ENCODE results near the gene CARD9.

Gene CARD9

DNA sequence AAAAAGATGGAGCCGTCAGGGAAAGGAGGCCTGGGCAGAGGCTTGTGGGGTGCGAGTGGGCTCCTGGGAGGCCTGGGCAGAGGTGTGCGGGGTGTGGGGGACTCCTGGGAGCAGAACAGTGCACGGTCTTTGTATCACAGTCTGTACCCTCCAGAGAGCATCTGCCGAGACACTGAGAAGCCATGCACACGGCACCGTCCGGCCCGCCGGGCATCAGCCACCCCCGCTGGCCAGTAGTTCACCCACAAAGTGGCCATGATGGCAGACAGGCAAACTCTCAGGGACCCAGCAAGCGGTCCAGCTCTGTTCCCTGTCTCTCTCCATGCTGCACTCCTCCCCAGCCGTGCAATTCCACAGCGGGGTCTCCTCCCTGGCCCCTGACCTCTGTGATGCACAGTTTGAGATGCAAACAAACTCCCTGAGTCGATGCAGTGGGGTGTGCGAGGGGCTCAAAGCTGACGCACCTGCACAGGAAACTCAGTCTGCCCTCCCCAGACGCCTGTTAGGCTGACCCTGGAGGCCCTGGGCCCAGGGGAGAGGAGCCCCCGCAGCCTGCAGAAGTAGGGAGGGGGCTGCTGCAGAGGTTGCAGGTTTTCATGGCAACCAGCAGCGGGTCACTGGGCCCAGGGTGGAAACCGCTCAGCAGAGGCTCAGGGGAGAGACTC is 55.2 kb downstream of the CARD9 start:
- no peak for DNase-seq

DNA sequence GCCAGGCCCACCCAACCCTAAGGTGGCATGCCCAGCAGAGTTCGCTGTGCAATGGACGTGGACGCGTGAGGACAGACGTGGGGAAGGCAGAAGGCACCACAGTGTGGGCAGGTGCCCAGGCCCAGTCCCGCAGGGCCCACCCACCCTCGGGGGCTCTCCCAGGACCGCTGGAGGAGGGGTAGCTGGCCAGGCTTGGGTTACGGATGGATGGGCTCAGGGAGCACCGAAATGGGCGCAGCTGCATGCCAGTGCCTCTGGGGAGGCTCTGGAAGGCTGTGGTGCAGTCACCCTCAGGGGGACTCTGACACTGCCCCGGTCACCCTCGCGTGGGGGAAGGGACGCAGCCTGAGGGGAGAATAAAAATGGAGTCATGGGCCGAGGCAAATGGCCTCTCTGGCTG is 55.8 kb downstream of the CARD9 start:
- no peak for DNase-seq

DNA sequence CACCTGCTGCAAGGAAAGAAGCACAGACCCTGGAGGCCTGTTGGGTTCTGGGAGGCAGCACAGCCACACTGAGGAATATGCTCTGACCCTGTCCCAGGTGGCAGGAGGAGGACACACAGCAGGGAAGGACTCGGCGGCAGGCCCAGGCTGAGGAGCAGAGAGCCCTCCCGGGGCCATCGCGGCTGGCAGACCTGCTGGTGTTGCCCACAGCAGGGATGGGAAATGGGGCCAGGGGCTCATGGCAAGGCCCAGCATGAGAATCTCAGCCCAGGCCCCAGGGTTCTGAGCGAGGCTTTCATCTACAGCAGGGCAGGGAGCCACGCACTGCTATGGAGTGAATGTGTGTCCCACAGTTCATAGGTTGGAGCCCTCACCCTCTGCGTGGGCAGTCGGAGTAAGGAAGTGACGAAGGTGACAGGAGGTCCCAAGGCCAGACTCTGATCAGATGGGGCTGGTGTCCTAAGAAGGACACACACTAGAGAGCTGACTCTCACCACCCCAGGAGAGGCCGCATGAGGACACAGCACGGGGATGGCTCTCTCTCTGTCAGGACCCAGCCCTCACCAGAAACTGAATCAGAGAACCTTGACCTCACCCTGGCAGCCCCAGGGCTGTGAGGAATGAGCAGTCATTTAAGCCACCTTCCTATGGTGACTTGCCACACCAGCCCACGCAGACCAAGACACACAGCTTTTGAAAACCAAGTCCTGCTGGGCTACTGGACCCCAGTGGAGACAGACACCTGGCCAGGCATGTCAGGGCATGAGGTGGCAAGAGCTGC is 56.4 kb downstream of the CARD9 start:
- peak; percentile 75 for DNase-seq

DNA sequence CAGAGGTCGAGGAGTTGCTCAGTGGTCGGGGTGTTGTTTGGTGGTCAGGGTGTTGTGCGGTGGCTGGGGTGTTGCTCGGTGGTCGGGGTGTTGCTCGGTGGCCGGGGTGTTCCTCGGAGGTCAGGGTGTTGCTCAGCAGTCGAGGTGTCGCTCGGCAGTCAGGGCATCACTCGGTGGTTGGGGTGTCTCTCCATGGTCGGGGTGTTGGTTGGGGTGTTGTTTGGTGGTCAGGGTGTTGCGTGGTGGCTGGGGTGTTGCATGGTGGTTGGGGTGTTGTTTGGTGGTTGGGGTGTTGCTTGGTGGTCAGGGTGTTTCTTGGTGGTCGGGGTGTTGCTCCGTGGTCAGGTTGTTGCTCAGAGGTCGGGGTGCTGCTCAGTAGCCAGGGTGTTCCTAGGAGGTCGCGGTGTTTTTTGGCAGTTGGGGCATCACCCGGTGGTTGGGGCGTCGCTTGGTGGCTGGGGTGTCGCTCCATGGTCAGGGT is 57.2 kb downstream of the CARD9 start:
- no peak for DNase-seq

DNA sequence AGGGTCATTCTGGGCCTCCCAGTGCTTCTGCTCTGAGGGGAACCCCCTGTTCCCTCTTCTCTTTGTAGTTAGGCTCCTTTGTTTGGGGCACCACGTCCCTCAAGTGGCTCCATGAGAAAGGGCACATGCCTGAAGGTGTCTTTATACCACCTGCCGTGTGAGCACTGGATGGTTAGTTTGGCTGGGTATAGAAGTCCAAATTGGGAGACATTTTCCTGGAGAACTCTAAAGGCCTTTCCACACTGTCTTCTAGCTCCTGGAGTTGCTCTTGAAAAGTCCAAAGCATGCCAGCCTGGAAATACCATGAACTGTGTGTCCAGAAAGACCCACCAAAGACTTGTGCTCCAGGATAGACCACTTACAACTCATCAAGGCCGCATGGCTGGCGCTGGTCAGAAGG is 58.5 kb downstream of the CARD9 start:
- DNase-seq, result no peak

DNA sequence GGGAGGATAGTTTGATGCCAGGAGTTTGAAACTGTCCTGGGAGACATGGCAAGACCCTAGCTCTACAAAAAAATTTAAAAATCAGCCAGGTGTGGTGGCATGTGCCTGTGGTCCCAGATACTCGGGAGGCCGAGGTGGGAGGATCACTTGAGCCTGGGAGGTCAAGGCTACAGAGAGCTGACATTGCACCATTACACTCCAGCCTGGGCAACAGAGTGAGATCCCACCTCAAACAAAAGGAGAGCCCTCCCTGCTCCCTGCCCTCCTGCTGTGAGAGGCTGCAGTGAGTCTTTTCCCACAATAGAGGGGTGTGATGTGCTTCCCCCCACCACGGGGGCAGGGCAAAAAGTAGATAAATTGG is 59.4 kb downstream of the CARD9 start:
- DNase-seq, result no peak

Measured in DMS 273 treated with DMSO at 0.1 percent for 48 hours (cell line).